BLaER1 treated with 17β-estradiol and CSF1 and Interleukin-3, amounts not matched to agents 10 nM and 100 nM (cell line): ENCODE data around the gene RACGAP1.
"Not testable (repeated sequence)": the region's sequence is repeated elsewhere in the genome, so short reads cannot be mapped to it uniquely, and the experiment has no call there.

Experiments used
- H3K27ac ChIP-seq, 11 experiments: shearing (Covaris generic); formaldehyde crosslinking; 2 replicates each; pipeline ENCODE4 v1.8.1; 2022
- H3K27me3 ChIP-seq, 11 experiments: shearing (Covaris generic); formaldehyde crosslinking; 2 replicates each; pipeline ENCODE4 v1.8.1; 2022
- H3K36me3 ChIP-seq, 11 experiments: shearing (Covaris generic); formaldehyde crosslinking; 2 replicates each; pipeline ENCODE4 v1.8.1; 2022
- H3K4me1 ChIP-seq, 10 experiments: shearing (Covaris generic); formaldehyde crosslinking; 2 replicates each; pipeline ENCODE4 v1.8.1; 2022
- H3K4me2 ChIP-seq, 11 experiments: shearing (Covaris generic); formaldehyde crosslinking; 2 replicates each; pipeline ENCODE4 v1.8.1; 2022
- H3K4me3 ChIP-seq, 10 experiments: shearing (Covaris generic); formaldehyde crosslinking; 2 replicates each; pipeline ENCODE4 v1.8.1; 2022
- H3K9ac ChIP-seq, 11 experiments: shearing (Covaris generic); formaldehyde crosslinking; 2 replicates each; pipeline ENCODE4 v1.8.1; 2022
- H3K9me3 ChIP-seq, 11 experiments: shearing (Covaris generic); formaldehyde crosslinking; replicated peaks in 1 of 11; 2 replicates each; pipeline ENCODE4 v1.8.1; 2022
- H4K20me1 ChIP-seq, 11 experiments: shearing (Covaris generic); formaldehyde crosslinking; 2 replicates each; pipeline ENCODE4 v1.8.1; 2022
- Cebpa-rat ChIP-seq, 11 experiments: shearing (Covaris generic); IDR thresholded peaks; 2 replicates each; pipeline ENCODE4 v1.8.1; 2022

The RACGAP1 gene

GRCh38 chr12:50041962-50042361 is 16.7 kb upstream of the RACGAP1 start:
- no peak for TF ChIP-seq Cebpa-rat (IDR thresholded peaks at IDR 0.05)
- Histone ChIP-seq H4K20me1 (no peaks in the 10 kb centered on the region), H3K36me3 (no peaks in the 10 kb centered on the region), H3K4me3 (no peak overlapping the region), H3K4me1 (peaks cover 0 to 8% (median 0%) of the 10 kb centered on the region in 10 experiments; a peak in 5 of 20 replicates), H3K27me3 (no peaks in the 10 kb centered on the region), H3K27ac (no peak overlapping the region), H3K9ac (no peak overlapping the region), H3K4me2 (no peak overlapping the region), H3K9me3 (no peaks in the 10 kb centered on the region)

GRCh38 chr12:50041062-50041860 is 16.0 kb upstream of the RACGAP1 start:
- Histone ChIP-seq H3K4me3 (no peak overlapping the region), H3K9ac (no peak overlapping the region), H3K27me3 (no peaks in the 10 kb centered on the region), H3K9me3 (no peaks in the 10 kb centered on the region), H4K20me1 (no peaks in the 10 kb centered on the region), H3K36me3 (no peaks in the 10 kb centered on the region), H3K27ac (no peak overlapping the region), H3K4me2 (no peak overlapping the region), H3K4me1 (peaks cover 0 to 8% (median 0%) of the 10 kb centered on the region in 10 experiments; a peak in 5 of 20 replicates)
- TF ChIP-seq Cebpa-rat (IDR thresholded peaks at IDR 0.05) = no peak

DNA sequence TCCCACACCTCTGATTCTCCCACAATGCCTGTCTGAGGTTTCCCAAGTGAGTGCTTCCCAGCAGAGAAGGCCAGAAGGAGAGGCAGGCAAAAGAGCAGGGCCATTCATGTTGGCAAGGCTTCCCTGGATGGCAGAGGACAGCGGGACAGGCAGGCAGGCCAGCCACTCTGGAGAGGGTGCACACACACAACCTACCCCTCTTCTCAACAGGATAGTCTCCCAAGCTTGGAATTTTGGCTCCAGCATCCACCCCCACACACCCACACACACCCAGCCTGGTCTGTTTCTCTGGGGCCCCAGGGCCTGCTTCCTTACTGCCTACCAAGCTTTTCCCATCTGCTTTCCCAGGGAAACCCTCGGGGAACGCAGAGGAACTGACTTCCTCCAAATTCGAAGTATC is 15.4 kb upstream of the RACGAP1 start:
- Histone ChIP-seq H3K9ac (no peak overlapping the region), H3K27ac (no peak overlapping the region), H3K36me3 (no peaks in the 10 kb centered on the region), H4K20me1 (no peaks in the 10 kb centered on the region), H3K4me3 (no peak overlapping the region), H3K4me1 (peaks cover 0 to 8% (median 0%) of the 10 kb centered on the region in 10 experiments; a peak in 5 of 20 replicates), H3K4me2 (no peak overlapping the region), H3K27me3 (no peaks in the 10 kb centered on the region), H3K9me3 (no peaks in the 10 kb centered on the region)
- TF ChIP-seq Cebpa-rat (IDR thresholded peaks at IDR 0.05) = no peak

DNA sequence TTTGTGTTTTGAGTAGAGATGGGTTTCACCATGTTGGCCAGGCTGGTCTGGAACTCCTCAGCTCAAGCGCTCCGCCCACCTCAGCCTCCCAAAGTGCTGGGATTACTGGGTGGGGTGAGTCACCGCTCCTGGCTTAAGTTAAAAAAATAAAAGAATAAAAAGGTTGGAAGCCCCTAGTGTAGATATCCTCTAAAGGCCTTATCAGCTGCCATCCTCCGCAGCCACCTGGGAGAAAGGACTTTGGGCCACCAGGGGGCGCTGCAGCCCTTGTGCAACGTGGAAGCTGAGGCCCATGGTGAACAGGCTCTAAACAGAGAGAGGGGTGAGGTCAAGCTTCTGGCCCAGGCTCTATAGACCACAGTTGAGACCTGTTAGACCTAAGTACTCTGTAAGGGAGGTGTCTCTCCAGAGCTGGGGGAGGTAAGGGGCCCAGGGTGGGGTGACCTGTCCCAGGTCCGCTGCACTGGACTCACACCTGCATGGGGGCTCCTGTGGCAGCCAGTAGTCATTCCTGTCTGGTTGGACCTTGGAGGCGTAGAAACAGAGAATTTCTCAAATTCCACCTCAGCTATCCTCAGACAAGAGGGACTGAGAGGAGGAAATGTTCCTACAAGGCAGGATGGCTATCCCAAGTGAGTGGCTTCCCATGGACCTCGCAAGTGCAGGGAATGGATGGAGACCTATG is 14.0 kb upstream of the RACGAP1 start:
- H3K4me2 ChIP-seq = no peak overlapping the region
- H3K27me3 ChIP-seq = no peaks in the 10 kb centered on the region
- no peak overlapping the region for H3K27ac ChIP-seq
- no peaks in the 10 kb centered on the region for H4K20me1 ChIP-seq
- H3K4me1 ChIP-seq = peaks cover 0 to 12% (median 0%) of the 10 kb centered on the region in 10 experiments; a peak in 7 of 20 replicates
- H3K9ac ChIP-seq = peak overlapping the region in 1 of 11 experiments; percentile 25; a peak in 1 of 22 replicates
- no peaks in the 10 kb centered on the region for H3K9me3 ChIP-seq
- H3K4me3 ChIP-seq = no peak overlapping the region
- H3K36me3 ChIP-seq = no peaks in the 10 kb centered on the region
- no peak for TF ChIP-seq Cebpa-rat (IDR thresholded peaks at IDR 0.05)

GRCh38 chr12:50038336-50038735 is 13.0 kb upstream of the RACGAP1 start:
- H3K4me2 ChIP-seq = no peak overlapping the region
- no peaks in the 10 kb centered on the region for H3K36me3 ChIP-seq
- H3K27ac ChIP-seq = no peak overlapping the region
- no peak overlapping the region for H3K4me3 ChIP-seq
- H3K9me3 ChIP-seq = no peaks in the 10 kb centered on the region
- H3K4me1 ChIP-seq = peaks cover 0 to 22% (median 7%) of the 10 kb centered on the region in 10 experiments; a peak in 18 of 20 replicates
- no peaks in the 10 kb centered on the region for H4K20me1 ChIP-seq
- 0 out of 22 replicates have a peak overlapping the region, but pooled peaks of 1 of the 11 experiments have one; percentile 4 for H3K9ac ChIP-seq
- no peaks in the 10 kb centered on the region for H3K27me3 ChIP-seq
- TF ChIP-seq Cebpa-rat (IDR thresholded peaks at IDR 0.05) = no peak

- Histone ChIP-seq H3K27me3 (no peaks in the 10 kb centered on the region), H4K20me1 (no peaks in the 10 kb centered on the region), H3K9me3 (no peaks in the 10 kb centered on the region), H3K9ac (peak overlapping the region in 6 of 11 experiments; percentile 33 to 55 (median 38); a peak in 6 of 22 replicates), H3K4me3 (no peak overlapping the region), H3K4me2 (peak overlapping the region in 10 of 11 experiments; percentile 15 to 95 (median 62); a peak in 18 of 22 replicates), H3K4me1 (peaks cover 0 to 34% (median 15%) of the 10 kb centered on the region in 10 experiments; a peak in 18 of 20 replicates), H3K27ac (peak overlapping the region in 8 of 11 experiments; percentile 29 to 73 (median 58); a peak in 13 of 22 replicates), H3K36me3 (no peaks in the 10 kb centered on the region)
- no peak for TF ChIP-seq Cebpa-rat (IDR thresholded peaks at IDR 0.05)
Measured at GRCh38 chr12:50032854-50033581, 7.7 kb upstream of the RACGAP1 start.

DNA sequence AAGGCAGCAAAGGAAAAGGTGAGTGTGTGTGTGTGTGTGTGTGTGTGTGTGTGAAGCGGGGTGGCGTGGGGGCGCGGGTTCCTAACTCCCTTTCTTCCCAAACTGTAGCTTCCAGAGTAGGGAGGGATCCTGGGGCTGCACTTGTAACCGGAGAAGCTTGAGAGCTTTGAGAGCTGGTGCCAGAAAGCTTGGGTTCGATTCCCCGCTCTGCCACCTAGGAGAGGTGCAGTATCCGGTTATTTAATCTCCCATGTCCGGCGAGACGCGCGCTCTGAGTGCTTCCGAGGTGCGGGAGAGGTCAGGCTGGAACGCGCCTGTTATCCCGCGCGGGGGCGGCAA is 7.2 kb upstream of the RACGAP1 start:
- no peaks in the 10 kb centered on the region for H3K36me3 ChIP-seq
- no peak overlapping the region for H3K4me3 ChIP-seq
- H3K4me2 ChIP-seq = peak overlapping the region in 7 of 11 experiments; percentile 53 to 95 (median 77); a peak in 13 of 22 replicates
- no peaks in the 10 kb centered on the region for H3K27me3 ChIP-seq
- H3K9me3 ChIP-seq = no peaks in the 10 kb centered on the region
- peaks cover 0 to 34% (median 15%) of the 10 kb centered on the region in 10 experiments; a peak in 18 of 20 replicates for H3K4me1 ChIP-seq
- peak overlapping the region in 7 of 11 experiments; percentile 47 to 73 (median 64); a peak in 11 of 22 replicates for H3K27ac ChIP-seq
- peak overlapping the region in 2 of 11 experiments; percentile 40 to 55; a peak in 2 of 22 replicates for H3K9ac ChIP-seq
- no peak for TF ChIP-seq Cebpa-rat (IDR thresholded peaks at IDR 0.05)
- H4K20me1 ChIP-seq = no peaks in the 10 kb centered on the region

- not testable (repeated sequence) for H3K9me3 ChIP-seq, H3K9ac ChIP-seq, H3K27me3 ChIP-seq, H3K4me3 ChIP-seq, H3K36me3 ChIP-seq, H4K20me1 ChIP-seq, H3K27ac ChIP-seq, H3K4me2 ChIP-seq
- peaks cover 9 to 32% (median 21%) of the 10 kb centered on the region in 10 experiments for H3K4me1 ChIP-seq
Measured at GRCh38 chr12:50030449-50030848, 5.2 kb upstream of the RACGAP1 start.

DNA sequence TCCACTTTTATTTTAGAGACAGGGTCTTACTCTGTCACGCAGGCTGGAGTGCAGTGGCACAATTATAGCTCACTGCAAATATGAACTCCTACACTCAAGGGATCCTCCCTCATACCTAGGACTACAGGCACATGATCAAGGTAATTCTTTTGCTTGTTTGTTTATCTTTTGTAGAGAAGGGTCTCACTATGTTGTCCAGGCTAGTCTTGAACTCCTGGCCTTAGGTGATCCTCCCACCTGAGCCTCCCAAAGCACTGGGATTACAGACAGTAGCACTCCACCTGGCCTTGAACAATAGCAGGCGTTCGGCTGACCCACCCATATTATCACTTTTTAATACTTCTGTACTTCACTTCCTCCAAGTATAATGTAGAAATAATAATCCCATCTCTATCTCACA is 1.4 kb upstream of the RACGAP1 start:
- Histone ChIP-seq H3K9me3 (no peaks in the 10 kb centered on the region), H4K20me1 (peaks cover 0 to 1% (median 0%) of the 10 kb centered on the region in 11 experiments; a peak in 4 of 22 replicates), H3K9ac (no peak overlapping the region), H3K4me2 (no peak overlapping the region), H3K27me3 (no peaks in the 10 kb centered on the region), H3K4me1 (peaks cover 21 to 36% (median 30%) of the 10 kb centered on the region in 10 experiments; a peak in 18 of 20 replicates), H3K36me3 (peaks cover 0 to 20% (median 5%) of the 10 kb centered on the region in 11 experiments; a peak in 8 of 22 replicates), H3K4me3 (no peak overlapping the region), H3K27ac (no peak overlapping the region)
- TF ChIP-seq Cebpa-rat (IDR thresholded peaks at IDR 0.05) = no peak
